Neural cell (in vitro differentiated cells): ENCODE data around the gene GFOD2. TPM values are rescaled to one million over a fixed set of nuclear protein-coding genes. Genes with fewer than 3 reads are reported as not detected.

ENCODE experiments used
- H2AFZ ChIP-seq: fragments of 200-600, 300-800 bp; sonication (generic), shearing (Covaris generic); 2 replicates; pipeline ENCODE4 v1.6.0; 2014; ENCODE audit warnings: low read depth, mild to moderate bottlenecking, antibody characterized with exemption, low read length, moderate library complexity
- H3F3A ChIP-seq: fragments of 200-600 bp; shearing (Covaris generic); 2 replicates; pipeline ENCODE4 v1.6.1; 2016; ENCODE audit warnings: mild to moderate bottlenecking, moderate library complexity, mixed read lengths, antibody characterized with exemption, low read length; ENCODE audit not compliant: insufficient read depth, poor library complexity, severe bottlenecking
- H3K27ac ChIP-seq: fragments of 200-600, 300-800 bp; sonication (generic), shearing (Covaris generic); 2 replicates; pipeline ENCODE4 v1.5.1; 2014; ENCODE audit warnings: mild to moderate bottlenecking, low read length, moderate library complexity
- H3K27me3 ChIP-seq: fragments of 300-800, 200-600 bp; sonication (generic), shearing (Covaris generic); 2 replicates; pipeline ENCODE4 v1.6.0; 2014; ENCODE audit warnings: mild to moderate bottlenecking, low read depth, low read length, moderate library complexity; ENCODE audit not compliant: insufficient read depth
- H3K36me3 ChIP-seq: fragments of 300-800, 200-600 bp; sonication (generic), shearing (Covaris generic); 2 replicates; pipeline ENCODE4 v1.5.1; 2014; ENCODE audit warnings: mild to moderate bottlenecking, antibody characterized with exemption, low read length, moderate library complexity; ENCODE audit not compliant: insufficient read depth
- H3K4me2 ChIP-seq: fragments of 300-800, 200-600 bp; sonication (generic), shearing (Covaris generic); 2 replicates; pipeline ENCODE4 v1.6.0; 2014; ENCODE audit warnings: mild to moderate bottlenecking, low read length
- H3K4me3 ChIP-seq: fragments of 300-800, 200-600 bp; sonication (generic), shearing (Covaris generic); 2 replicates; pipeline ENCODE4 v1.5.1; 2014; ENCODE audit warnings: mild to moderate bottlenecking, low read length, moderate library complexity
- H3K79me2 ChIP-seq: fragments of 200-600 bp; shearing (Covaris generic); replicated peaks from 2 replicates; pipeline ENCODE4 v1.6.0; 2014; ENCODE audit warnings: mild to moderate bottlenecking, low read length, moderate library complexity; ENCODE audit not compliant: insufficient read depth
- H3K9ac ChIP-seq: fragments of 300-800, 200-600 bp; sonication (generic), shearing (Covaris generic); 2 replicates; pipeline ENCODE4 v1.6.1; 2016; ENCODE audit warnings: mild to moderate bottlenecking, low read length, mixed read lengths
- H3K9me2 ChIP-seq: fragments of 200-600 bp; shearing (Covaris generic); 2 replicates; pipeline ENCODE4 v1.6.1; 2016; ENCODE audit warnings: mild to moderate bottlenecking, low read length, mixed read lengths; ENCODE audit not compliant: insufficient read depth
- H3K9me3 ChIP-seq: fragments of 200-600, 300-800 bp; sonication (generic), shearing (Covaris generic); 2 replicates; pipeline ENCODE4 v1.6.1; 2016; ENCODE audit warnings: mild to moderate bottlenecking, mixed run types, low read length, moderate library complexity, mixed read lengths
- H4K20me1 ChIP-seq: fragments of 200-600 bp; shearing (Covaris generic); 2 replicates; pipeline ENCODE4 v1.6.1; 2016; ENCODE audit warnings: mild to moderate bottlenecking, mixed run types; ENCODE audit not compliant: insufficient read depth
- CTCF ChIP-seq: fragments of 450-650 bp; IDR thresholded peaks from 2 replicates; pipeline ENCODE4 v1.5.1; 2014; ENCODE audit warnings: antibody characterized with exemption, mild to moderate bottlenecking, moderate library complexity; ENCODE audit not compliant: poor library complexity, severe bottlenecking
- EP300 ChIP-seq: fragments of 450-650 bp; conservative IDR thresholded peaks from 2 replicates; pipeline ENCODE4 v1.6.1; 2014; ENCODE audit warnings: antibody characterized with exemption, mild to moderate bottlenecking, moderate library complexity; ENCODE audit not compliant: poor library complexity, severe bottlenecking
- EZH2 ChIP-seq: fragments of 200-600, 300-800 bp; shearing (Covaris generic), sonication (generic); IDR thresholded peaks from 2 replicates; pipeline ENCODE4 v1.6.1; 2014; ENCODE audit warnings: antibody characterized with exemption, low read length, borderline replicate concordance, mild to moderate bottlenecking; ENCODE audit not compliant: insufficient read depth, poor library complexity, severe bottlenecking
- MXI1 ChIP-seq: fragments of 450-650 bp; conservative IDR thresholded peaks from 2 replicates; pipeline ENCODE4 v1.6.1; 2014; ENCODE audit warnings: antibody characterized with exemption, mild to moderate bottlenecking; ENCODE audit not compliant: poor library complexity, severe bottlenecking
- POLR2AphosphoS5 ChIP-seq: IDR thresholded peaks from 2 replicates; pipeline ENCODE4 v1.6.1; 2012
- RAD21 ChIP-seq: fragments of 450-650 bp; conservative IDR thresholded peaks from 2 replicates; pipeline ENCODE4 v1.6.1; 2014; ENCODE audit warnings: antibody characterized with exemption, mild to moderate bottlenecking, moderate library complexity
- REST ChIP-seq: IDR thresholded peaks from 2 replicates; pipeline ENCODE4 v1.6.1; 2012; ENCODE audit warnings: borderline replicate concordance
- SMC3 ChIP-seq: fragments of 450-650 bp; conservative IDR thresholded peaks from 2 replicates; pipeline ENCODE4 v1.6.1; 2014; ENCODE audit warnings: antibody characterized with exemption, mild to moderate bottlenecking, moderate library complexity; ENCODE audit not compliant: poor library complexity
- TAF1 ChIP-seq: IDR thresholded peaks from 2 replicates; pipeline ENCODE4 v1.6.1; 2012; ENCODE audit warnings: low read depth
- polyA plus RNA-seq: library from polyadenylated mRNA; depleted of rRNA; stranded (reverse); fragments of >200 nt; gene quantifications from 2 replicates; pipeline ENCODE4 v1.2.3, GENCODE V29; 2014

Gene GFOD2
- polyA plus RNA-seq, 1 donor from 2014 or later, result 88.4 TPM

- Histone ChIP-seq H3K79me2 (peaks cover 7% of the 10 kb centered on the region), H3K4me2 (no peak overlapping the region), H3K36me3 (no peaks in the 10 kb centered on the region), H3K9me2 (no peaks in the 10 kb centered on the region), H3K27ac (no peak overlapping the region), H3F3A (no peaks in the 10 kb centered on the region), H2AFZ (no peak overlapping the region), H3K27me3 (no peaks in the 10 kb centered on the region), H4K20me1 (no peaks in the 10 kb centered on the region), H3K9ac (no peak overlapping the region), H3K4me3 (no peak overlapping the region), H3K9me3 (no peaks in the 10 kb centered on the region)
- TF ChIP-seq TAF1, result no peak
Measured at GRCh38 chr16:67664258-67664657, 54.9 kb downstream of the GFOD2 start.

GRCh38 chr16:67663877-67664222 is 55.3 kb downstream of the GFOD2 start:
- Histone ChIP-seq H3K9me2 (no peaks in the 10 kb centered on the region), H3K79me2 (peaks cover 11% of the 10 kb centered on the region), H3K27me3 (no peaks in the 10 kb centered on the region), H3F3A (no peaks in the 10 kb centered on the region), H3K4me3 (no peak overlapping the region), H3K9ac (no peak overlapping the region), H3K36me3 (no peaks in the 10 kb centered on the region), H3K9me3 (no peaks in the 10 kb centered on the region), H2AFZ (no peak overlapping the region), H3K4me2 (no peak overlapping the region), H4K20me1 (no peaks in the 10 kb centered on the region), H3K27ac (no peak overlapping the region)
- TF ChIP-seq EZH2 (no peak), MXI1 (no peak)

GRCh38 chr16:67663151-67663876 is 55.8 kb downstream of the GFOD2 start:
- no peak for TF ChIP-seq EP300
- TF ChIP-seq SMC3, result peak; percentile 17
- Histone ChIP-seq H3K27me3 (no peaks in the 10 kb centered on the region), H3K4me2 (no peak overlapping the region), H3K79me2 (peaks cover 15% of the 10 kb centered on the region), H3K9me2 (no peaks in the 10 kb centered on the region), H3F3A (no peaks in the 10 kb centered on the region), H3K4me3 (no peak overlapping the region), H3K27ac (no peak overlapping the region), H3K36me3 (no peaks in the 10 kb centered on the region), H3K9me3 (no peaks in the 10 kb centered on the region), H4K20me1 (no peaks in the 10 kb centered on the region), H3K9ac (no peak overlapping the region), H2AFZ (no peak overlapping the region)

- Histone ChIP-seq H3K4me3 (no peak overlapping the region), H2AFZ (no peak overlapping the region)
- no peak for TF ChIP-seq EZH2
- TF ChIP-seq CTCF, result no peak
- no peak for TF ChIP-seq POLR2AphosphoS5
- TF ChIP-seq TAF1, result no peak
- no peak for TF ChIP-seq SMC3
- TF ChIP-seq REST, result no peak
- TF ChIP-seq EP300, result no peak
- TF ChIP-seq MXI1, result no peak
- no peak for TF ChIP-seq RAD21
Measured at GRCh38 chr16:67662653-67663010, 56.5 kb downstream of the GFOD2 start.

More at GRCh38 chr16:67662653-67663010, 56.5 kb downstream of the GFOD2 start:
- Histone ChIP-seq H3K36me3 (no peaks in the 10 kb centered on the region), H3K27ac (no peak overlapping the region), H3K9me2 (no peaks in the 10 kb centered on the region), H4K20me1 (no peaks in the 10 kb centered on the region), H3K79me2 (peaks cover 15% of the 10 kb centered on the region), H3K9ac (no peak overlapping the region), H3K9me3 (no peaks in the 10 kb centered on the region), H3F3A (no peaks in the 10 kb centered on the region), H3K27me3 (no peaks in the 10 kb centered on the region), H3K4me2 (no peak overlapping the region)
